Tibial nerve (tissue), 4 donors: Measurements from ENCODE around the gene DCPS. TPM values are rescaled to one million over a fixed set of nuclear protein-coding genes. Genes with fewer than 3 reads are reported as not detected.
"Not testable (repeated sequence)": the region's sequence is repeated elsewhere in the genome, so short reads cannot be mapped to it uniquely, and the experiment has no call there.

Experiments used
- DNase-seq, 2 donors: peaks; one replicate each; pipeline ENCODE4 v3.0.0-alpha.2; 2019; ENCODE audit warnings: low spot score in 2 of 2
- H3K27ac ChIP-seq, 4 donors: fragments of 200-600 bp; sonication (generic) in 3 of 4; one replicate each; pipeline ENCODE4 v1.5.1; 2017 to 2019; ENCODE audit warnings: mild to moderate bottlenecking in 1 of 4
- H3K27me3 ChIP-seq, 2 donors: fragments of 200-600 bp; sonication (generic) in 1 of 2; one replicate each; pipeline versions ENCODE4 v1.5.1 to v1.6.0; 2017 to 2019
- H3K36me3 ChIP-seq, 3 donors: fragments of 200-600 bp; sonication (generic); one replicate each; pipeline ENCODE4 v1.5.1; 2018 to 2019
- H3K4me1 ChIP-seq, 4 donors: fragments of 200-600 bp; sonication (generic) in 3 of 4; one replicate each; pipeline ENCODE4 v1.5.1; 2017 to 2019
- H3K4me3 ChIP-seq, 4 donors: fragments of 200-600 bp; sonication (generic) in 3 of 4; one replicate each; pipeline ENCODE4 v1.5.1; 2017 to 2019; ENCODE audit warnings: mild to moderate bottlenecking in 1 of 4, moderate library complexity in 1 of 4
- H3K9me3 ChIP-seq, 4 donors: fragments of 200-600 bp; sonication (generic) in 3 of 4; one replicate each; pipeline ENCODE4 v1.5.1; 2017 to 2019
- CTCF ChIP-seq, 5 experiments: fragments of 200-600 bp in 3 of 5; fragments of 450-650 bp in 2 of 5; sonication (generic) in 3 of 5; IDR thresholded peaks; one replicate each; pipeline ENCODE4 v1.5.1; 2016 to 2019; ENCODE audit warnings: antibody characterized with exemption in 5 of 5, mild to moderate bottlenecking in 3 of 5, moderate library complexity in 2 of 5
- EP300 ChIP-seq, 2 donors: sonication (generic); formaldehyde crosslinking; IDR thresholded peaks; one replicate each; pipeline ENCODE4 v1.6.1; 2017; ENCODE audit warnings: antibody characterized with exemption in 2 of 2, mild to moderate bottlenecking in 1 of 2
- POLR2A ChIP-seq, 2 donors: fragments of 450-650 bp; IDR thresholded peaks; one replicate each; pipeline ENCODE4 v1.6.1; 2017; ENCODE audit warnings: antibody characterized with exemption in 2 of 2, mild to moderate bottlenecking in 2 of 2, moderate library complexity in 2 of 2
- WGBS, 2 donors: methylation state at CpG; one replicate each; pipeline ENCODE4 v1.1.5; 2018; 5-methylcytosine and 5-hydroxymethylcytosine counted together
- total RNA-seq, 4 donors: library from RNA; depleted of rRNA; stranded (reverse); fragments of >200 nt; gene quantifications; one replicate each; pipeline ENCODE4 v1.1.0, GENCODE V29; 2016

DCPS gene
- total RNA-seq, 4 donors from 2014 or later, result 7.1 to 16.4 (median 11.9) TPM

DNA sequence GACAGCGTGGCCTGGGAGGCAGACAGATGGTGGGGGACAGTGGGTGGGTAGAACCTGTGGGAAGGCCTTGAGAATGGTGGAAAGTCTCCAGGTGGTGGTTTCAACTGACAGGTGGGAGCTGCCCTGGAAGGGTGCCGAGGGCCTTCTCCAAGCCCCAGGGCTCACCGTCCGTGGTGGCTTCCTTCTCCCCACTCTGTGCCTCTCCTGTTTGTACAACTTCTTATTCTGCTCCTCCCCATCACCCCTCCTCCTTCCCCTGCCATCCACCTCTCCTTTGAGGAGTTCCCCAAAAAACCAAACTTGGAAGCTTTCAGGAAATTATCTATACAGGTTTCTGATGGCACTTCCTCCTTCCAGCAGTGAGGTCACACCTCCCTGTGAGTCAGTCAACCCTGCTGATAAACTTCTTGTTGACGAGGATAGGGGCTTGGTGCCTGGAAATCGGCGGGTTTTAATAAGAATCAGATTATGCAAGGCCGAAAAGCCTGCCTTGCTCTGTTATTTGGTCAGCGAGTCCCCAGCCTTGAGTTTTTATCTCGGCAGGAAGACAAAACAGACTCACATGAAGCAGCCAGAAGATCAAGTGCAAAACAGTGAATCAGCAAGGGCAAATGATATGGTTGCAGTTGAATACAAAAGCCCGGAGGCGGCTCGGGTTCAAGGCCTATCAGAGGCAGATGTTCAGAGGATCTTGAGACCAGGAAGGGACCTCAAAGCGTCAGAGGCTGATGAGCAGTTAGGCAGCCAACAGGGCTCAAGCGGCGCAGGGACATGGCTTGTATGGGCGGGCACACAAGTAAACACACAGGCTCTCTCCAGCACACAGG lies 42.1 kb downstream of the DCPS start:
- DNase-seq, result no peak
- TF ChIP-seq EP300 (IDR thresholded peaks at IDR 0.05) (peak in 1 of 2 donors; percentile 28), CTCF (IDR thresholded peaks at IDR 0.05) (no peak)
- Histone ChIP-seq H3K4me3 (no peak overlapping the region), H3K36me3 (peaks cover 0 to 60% (median 0%) of the 10 kb centered on the region in 3 donors), H3K27me3 (no peaks in the 10 kb centered on the region), H3K9me3 (no peaks in the 10 kb centered on the region), H3K27ac (peak overlapping the region; percentile 38 to 74 (median 55)), H3K4me1 (peaks cover 0 to 59% (median 16%) of the 10 kb centered on the region in 4 donors)
- WGBS, 2 donors, result 55 to 59% methylated on average over 16 to 17 of the region's 17 CpGs

DNA sequence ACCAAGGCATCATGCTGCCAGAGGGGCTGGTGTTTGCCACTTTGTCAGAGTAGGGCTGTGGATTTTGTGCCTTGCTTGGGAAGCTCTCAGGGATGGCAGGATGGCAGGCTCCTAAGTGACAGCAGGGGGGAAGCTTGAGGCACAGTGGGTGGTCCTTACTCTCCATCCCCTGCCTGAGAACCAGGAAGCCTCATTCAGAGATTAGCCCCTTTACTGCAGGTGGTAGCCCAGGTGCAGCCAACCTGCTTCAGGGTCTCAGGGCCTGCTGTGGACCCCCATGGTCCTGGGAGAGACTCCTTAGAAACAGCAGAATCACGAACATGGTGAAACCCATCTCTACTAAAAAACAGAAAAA lies 42.7 kb downstream of the DCPS start:
- no peak for DNase-seq
- Histone ChIP-seq H3K4me1 (peaks cover 0 to 59% (median 12%) of the 10 kb centered on the region in 4 donors), H3K27ac (peak overlapping the region; percentile 38 to 74 (median 55)), H3K9me3 (no peaks in the 10 kb centered on the region), H3K36me3 (peaks cover 0 to 60% (median 0%) of the 10 kb centered on the region in 3 donors), H3K27me3 (no peaks in the 10 kb centered on the region), H3K4me3 (no peak overlapping the region)
- WGBS, 2 donors, result 70 to 87% methylated on average over 1 of the region's 1 CpG
- TF ChIP-seq EP300 (IDR thresholded peaks at IDR 0.05) (no peak), POLR2A (IDR thresholded peaks at IDR 0.05) (no peak), CTCF (IDR thresholded peaks at IDR 0.05) (no peak)

- H3K27me3 ChIP-seq, H3K9me3 ChIP-seq, H3K4me3 ChIP-seq, DNase-seq: not testable (repeated sequence)
- 83% methylated on average over 7 of the region's 7 CpGs for WGBS, 2 donors
- peaks cover 0 to 59% (median 11%) of the 10 kb centered on the region in 4 donors for H3K4me1 ChIP-seq
- peak overlapping the region; percentile 38 to 74 (median 55) for H3K27ac ChIP-seq
- peaks cover 0 to 59% (median 0%) of the 10 kb centered on the region in 3 donors for H3K36me3 ChIP-seq
Observed at GRCh38 chr11:126346946-126347345, 43.1 kb downstream of the DCPS start.

DNA sequence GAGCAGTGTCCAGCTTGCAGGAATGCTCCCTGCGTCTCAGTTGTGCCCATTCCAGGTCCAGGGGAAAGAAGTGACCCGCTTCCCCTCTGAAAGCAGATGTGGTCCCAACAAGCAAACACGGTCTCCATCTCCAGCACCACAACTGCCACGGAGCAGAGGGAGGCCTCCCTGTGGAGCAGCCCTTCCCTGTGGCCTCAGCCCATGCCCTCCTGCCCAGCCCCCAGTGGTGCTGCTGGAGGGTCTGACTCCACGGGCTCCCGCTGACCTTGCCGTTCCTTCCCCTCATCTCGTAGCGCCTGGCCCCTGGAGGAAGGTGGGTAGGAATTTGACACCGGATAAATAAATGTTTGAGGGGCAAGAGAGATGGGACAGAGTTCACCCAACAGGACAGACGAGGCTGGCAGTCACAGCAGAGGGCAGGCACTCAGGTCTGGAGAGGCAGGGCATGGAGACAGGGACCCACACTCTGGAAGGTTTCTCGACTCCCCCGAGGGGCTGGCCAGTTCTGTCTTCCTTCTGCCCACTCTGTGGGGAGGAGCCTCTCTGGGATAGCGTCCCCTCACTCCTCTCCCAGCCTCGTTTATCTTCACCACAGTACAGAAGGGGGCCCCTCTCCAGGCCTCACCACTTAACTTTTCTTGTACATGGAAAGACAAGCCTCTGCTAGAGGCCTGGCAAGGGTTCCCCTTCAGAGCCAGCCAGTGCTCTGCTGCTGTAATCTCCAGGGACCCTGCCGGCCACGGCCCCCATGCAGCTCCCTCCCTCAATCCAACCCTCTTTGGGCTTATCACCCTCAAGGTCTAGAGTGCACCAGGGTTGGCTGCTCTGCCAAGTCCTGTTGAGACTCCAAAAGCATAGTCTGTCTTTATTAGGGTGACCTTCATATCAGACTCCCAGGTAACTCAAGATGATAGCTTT lies 44.1 kb downstream of the DCPS start:
- DNase-seq, result no peak
- TF ChIP-seq POLR2A (IDR thresholded peaks at IDR 0.05) (no peak), CTCF (IDR thresholded peaks at IDR 0.05) (no peak), EP300 (IDR thresholded peaks at IDR 0.05) (no peak)
- H3K4me1 ChIP-seq, result peaks cover 0 to 67% (median 14%) of the 10 kb centered on the region in 4 donors

DNA sequence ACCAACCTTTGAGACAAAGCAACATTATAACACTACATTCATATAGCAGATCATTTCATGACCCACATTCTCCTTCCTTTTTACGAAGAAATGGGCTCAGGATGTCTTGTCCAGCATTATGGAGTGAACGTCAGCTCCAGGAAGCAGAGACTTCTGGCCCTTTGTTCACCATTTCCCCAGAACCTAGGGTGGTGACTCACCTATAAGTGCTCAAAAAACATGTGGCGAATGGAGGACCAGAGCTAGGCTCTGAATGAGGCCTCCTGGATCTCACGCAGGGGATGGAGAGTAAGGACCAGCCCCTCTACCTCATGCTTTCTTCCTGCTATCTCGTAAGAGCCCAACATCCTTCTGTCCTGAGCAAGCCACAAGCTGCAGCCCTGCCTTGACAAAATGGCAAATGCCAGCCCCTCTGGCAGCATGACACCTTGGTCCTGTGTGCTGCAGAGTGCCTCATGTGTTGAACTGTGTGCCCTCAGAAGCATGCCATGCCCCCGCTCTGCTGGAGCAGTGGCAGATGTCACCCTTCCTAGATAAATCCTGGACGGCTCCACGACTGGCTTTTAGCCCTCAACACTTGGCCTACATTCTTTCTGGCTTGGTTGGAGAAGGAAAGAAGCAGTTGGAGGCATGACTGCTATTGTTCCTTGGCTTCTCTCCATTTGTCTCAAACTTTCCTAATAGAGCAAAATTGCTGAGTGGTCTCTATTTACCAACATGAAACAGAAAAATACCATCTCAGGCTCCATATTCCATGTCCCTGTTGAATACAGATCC lies 45.1 kb downstream of the DCPS start:
- Histone ChIP-seq H3K9me3 (no peaks in the 10 kb centered on the region), H3K36me3 (peaks cover 0 to 41% (median 0%) of the 10 kb centered on the region in 3 donors), H3K4me3 (no peak overlapping the region), H3K4me1 (peaks cover 0 to 77% (median 24%) of the 10 kb centered on the region in 4 donors), H3K27me3 (no peaks in the 10 kb centered on the region), H3K27ac (peak overlapping the region in 2 of 4 donors; percentile 53 to 56)
- TF ChIP-seq CTCF (IDR thresholded peaks at IDR 0.05), result no peak
- TF ChIP-seq EP300 (IDR thresholded peaks at IDR 0.05), result peak in 1 of 2 donors; percentile 16
- no peak for TF ChIP-seq POLR2A (IDR thresholded peaks at IDR 0.05)
- no peak for DNase-seq
- 59 to 60% methylated on average over 7 to 8 of the region's 8 CpGs for WGBS, 2 donors

More for the DNA sequence above, 44.1 kb downstream of the DCPS start:
- WGBS, 2 donors, result 65 to 76% methylated on average over 14 to 16 of the region's 17 CpGs
- H3K27ac ChIP-seq, result peak overlapping the region in 2 of 4 donors; percentile 53 to 56
- H3K36me3 ChIP-seq, result peaks cover 0 to 51% (median 0%) of the 10 kb centered on the region in 3 donors
- no peaks in the 10 kb centered on the region for H3K9me3 ChIP-seq
- no peaks in the 10 kb centered on the region for H3K27me3 ChIP-seq
- no peak overlapping the region for H3K4me3 ChIP-seq
